Keratinocyte (primary cell): Measurements from ENCODE around the gene SYNE4. TPM values are rescaled to one million over a fixed set of nuclear protein-coding genes. Genes with fewer than 3 reads are reported as not detected.

ENCODE experiments used
- DNase-seq: peaks from one replicate; pipeline ENCODE4 v3.0.0-alpha.2; 2011; ENCODE audit warnings: low read depth, missing footprints, low spot score
- FAIRE-seq: peaks from 2 replicates; lab custom pipeline; 2011; peaks lifted over from hg19 to GRCh38; lab: Jason Lieb, UNC
- H2AFZ ChIP-seq: 2 replicates; pipeline ENCODE4 v1.6.0; 2012; ENCODE audit warnings: low read length, control low read depth, inconsistent platforms; ENCODE audit not compliant: control insufficient read depth
- H3K27ac ChIP-seq: 2 replicates; pipeline ENCODE4 v1.5.1; 2011; ENCODE audit warnings: low read length; ENCODE audit not compliant: control insufficient read depth, insufficient read depth
- H3K27me3 ChIP-seq: 3 replicates; pipeline ENCODE4 v1.6.0; 2011; ENCODE audit warnings: low read length; ENCODE audit not compliant: control insufficient read depth, insufficient read depth; ENCODE audit errors: extremely low read depth
- H3K36me3 ChIP-seq, 2 experiments: 2 replicates in 1 of 2; 3 replicates in 1 of 2; pipeline ENCODE4 v1.5.1; 2011; ENCODE audit warnings: low read length in 2 of 2, mild to moderate bottlenecking in 1 of 2; ENCODE audit not compliant: control insufficient read depth in 2 of 2, insufficient read depth in 2 of 2; ENCODE audit errors: extremely low read depth in 1 of 2
- H3K4me1 ChIP-seq: 3 replicates; pipeline ENCODE4 v1.5.1; 2011; ENCODE audit warnings: low read length; ENCODE audit not compliant: control insufficient read depth, insufficient read depth; ENCODE audit errors: extremely low read depth
- H3K4me2 ChIP-seq: 3 replicates; pipeline ENCODE4 v1.6.0; 2011; ENCODE audit warnings: low read depth, low read length; ENCODE audit not compliant: control insufficient read depth, insufficient read depth; ENCODE audit errors: extremely low read depth
- H3K4me3 ChIP-seq, 3 experiments: fragments of 200-600 bp in 1 of 3; sonication (generic) in 1 of 3; 2 replicates in 2 of 3; 3 replicates in 1 of 3; pipeline ENCODE4 v1.5.1; 2011 to 2016; ENCODE audit warnings: low read length in 3 of 3, mild to moderate bottlenecking in 3 of 3, control low read depth in 2 of 3, inconsistent platforms in 1 of 3, low read depth in 1 of 3, mixed read lengths in 1 of 3, mixed run types in 1 of 3, moderate library complexity in 1 of 3; ENCODE audit not compliant: control insufficient read depth in 2 of 3, insufficient read depth in 2 of 3; ENCODE audit errors: extremely low read depth in 1 of 3
- H3K79me2 ChIP-seq: 2 replicates; pipeline ENCODE4 v1.6.0; 2012; ENCODE audit warnings: low read length; ENCODE audit not compliant: control insufficient read depth, insufficient read depth
- H3K9ac ChIP-seq: 3 replicates; pipeline ENCODE4 v1.6.0; 2011; ENCODE audit warnings: low read length; ENCODE audit not compliant: control insufficient read depth, insufficient read depth; ENCODE audit errors: extremely low read depth
- H3K9me1 ChIP-seq: 3 replicates; pipeline ENCODE4 v1.6.0; 2011; ENCODE audit warnings: low read length; ENCODE audit not compliant: control insufficient read depth, insufficient read depth; ENCODE audit errors: extremely low read depth
- H3K9me3 ChIP-seq: 2 replicates; pipeline ENCODE4 v1.5.1; 2012; ENCODE audit warnings: low read depth, low read length; ENCODE audit not compliant: control insufficient read depth
- H4K20me1 ChIP-seq: 3 replicates; pipeline ENCODE4 v1.6.0; 2011; ENCODE audit warnings: low read length; ENCODE audit not compliant: control insufficient read depth, insufficient read depth; ENCODE audit errors: extremely low read depth
- CTCF ChIP-seq, 3 experiments: IDR thresholded peaks in 1 of 3; conservative IDR thresholded peaks in 1 of 3; optimal IDR thresholded peaks in 1 of 3; 2 replicates in 2 of 3; 3 replicates in 1 of 3; pipeline versions ENCODE3 to v1.5.1; 2011; ENCODE audit warnings: low read length in 3 of 3, mild to moderate bottlenecking in 3 of 3, moderate library complexity in 2 of 3, control low read depth in 1 of 3, inconsistent platforms in 1 of 3; ENCODE audit not compliant: insufficient read depth in 2 of 3; ENCODE audit errors: extremely low read depth in 1 of 3
- EZH2 ChIP-seq: IDR thresholded peaks from one replicate; pipeline ENCODE4 v1.6.1; 2012; ENCODE audit warnings: inconsistent platforms, mild to moderate bottlenecking, low read length, moderate library complexity
- dilution Hi-C: fragments of 300-500 bp; cut with MboI; formaldehyde crosslinking; loops from one replicate; pipeline ENCODE4 v1.7.0; 2020; ENCODE audit warnings: low sequenced_read_pairs; ENCODE audit not compliant: extremely low pct_ligation_motif_present
- polyA plus RNA-seq, 5 experiments: library from polyadenylated mRNA; depleted of rRNA in 3 of 5; stranded (reverse) in 3 of 5; stranded (forward) in 1 of 5; unstranded in 1 of 5; fragments of >200 nt; gene quantifications; 1 replicate in 1 of 5; 2 replicates in 3 of 5; 3 replicates in 1 of 5; pipeline versions ENCODE4 v1.2.1 to v1.2.3, GENCODE V29; 2011 to 2012; ENCODE audit warnings: missing spikeins in 2 of 5, low read depth in 1 of 5, low replicate concordance in 1 of 5

Gene SYNE4
- polyA plus RNA-seq, 1 donor (not counting 4 experiments of a cell fraction or from before 2014, with no cell fraction given), result 0.28 TPM

- H3K27me3 ChIP-seq, result no peaks in the 10 kb centered on the region
- peaks cover 11% of the 10 kb centered on the region for H3K79me2 ChIP-seq
- H3K36me3 ChIP-seq, result peaks cover 0 to 5% of the 10 kb centered on the region in 2 experiments
- peak within 1 kb of the TSS; percentile 77 for H3K9ac ChIP-seq
- H4K20me1 ChIP-seq, result peaks cover 6% of the 10 kb centered on the region
- no peaks in the 10 kb centered on the region for H3K9me1 ChIP-seq
- FAIRE-seq (peak; percentile 76), DNase-seq (peak; percentile 85)
- TF ChIP-seq EZH2, result no peak
- peak; percentile 40 to 55 (median 53) for TF ChIP-seq CTCF (optimal IDR thresholded peaks at IDR 0.05 in 1 of 3, IDR thresholded peaks at IDR 0.05 in 1 of 3, conservative IDR thresholded peaks at IDR 0.05 in 1 of 3; ENCODE audit: extremely low read depth in 1 of 3, insufficient read depth in 2 of 3, low read length in 3 of 3)
- dilution Hi-C loops, result no loop called here
- H3K4me3 ChIP-seq, result peak within 1 kb of the TSS; percentile 72 to 87 (median 87)
- peak within 1 kb of the TSS; percentile 77 for H3K27ac ChIP-seq
- no peaks in the 10 kb centered on the region for H3K9me3 ChIP-seq
- peak within 1 kb of the TSS; percentile 97 for H2AFZ ChIP-seq
- peak within 1 kb of the TSS; percentile 99 for H3K4me2 ChIP-seq
- H3K4me1 ChIP-seq, result peaks cover 15% of the 10 kb centered on the region
These were observed 45.6 kb upstream of the SYNE4 start, which contains the start of gene THAP8 for GRCh38 chr19:36054119-36054732. THAP8 (minus strand) TSS chr19:36054285; CDS start chr19:36054217, 68 bp downstream.

GRCh38 chr19:36051637-36052036 is 43.0 kb upstream of the SYNE4 start:
- TF ChIP-seq EZH2 (no peak), CTCF (optimal IDR thresholded peaks at IDR 0.05 in 1 of 3, IDR thresholded peaks at IDR 0.05 in 1 of 3, conservative IDR thresholded peaks at IDR 0.05 in 1 of 3; ENCODE audit: extremely low read depth in 1 of 3, insufficient read depth in 2 of 3, low read length in 3 of 3) (no peak)
- Histone ChIP-seq H3K36me3 (no peaks in the 10 kb centered on the region), H3K27me3 (no peaks in the 10 kb centered on the region), H3K4me3 (no peak overlapping the region), H3K4me2 (no peak overlapping the region), H3K9ac (no peak overlapping the region), H3K27ac (no peak overlapping the region), H2AFZ (no peak overlapping the region), H3K79me2 (peaks cover 9% of the 10 kb centered on the region), H3K4me1 (peaks cover 14% of the 10 kb centered on the region), H3K9me1 (no peaks in the 10 kb centered on the region), H3K9me3 (no peaks in the 10 kb centered on the region), H4K20me1 (peaks cover 3% of the 10 kb centered on the region)
- FAIRE-seq (no peak), DNase-seq (no peak)
- dilution Hi-C loops, result no loop called here
